GM18868 (cell line): ENCODE data around the gene CT47C1.
"Not testable (repeated sequence)": the region's sequence is repeated elsewhere in the genome, so short reads cannot be mapped to it uniquely, and the experiment has no call there.

ENCODE experiments used
- ATAC-seq: cut with Tn5 transposase; IDR thresholded peaks from one replicate; pipeline ENCODE4 v1.9.1; 2021; ENCODE audit warnings: mild to moderate bottlenecking, moderate library complexity; ENCODE audit not compliant: unreplicated experiment

CT47C1 gene

GRCh38 chrX:119072744-119073143 lies at the start of gene CT47C1:
CT47C1 (plus strand) TSS chrX:119072993; CDS start chrX:119073226, 233 bp downstream.
- ATAC-seq = no peak

DNA sequence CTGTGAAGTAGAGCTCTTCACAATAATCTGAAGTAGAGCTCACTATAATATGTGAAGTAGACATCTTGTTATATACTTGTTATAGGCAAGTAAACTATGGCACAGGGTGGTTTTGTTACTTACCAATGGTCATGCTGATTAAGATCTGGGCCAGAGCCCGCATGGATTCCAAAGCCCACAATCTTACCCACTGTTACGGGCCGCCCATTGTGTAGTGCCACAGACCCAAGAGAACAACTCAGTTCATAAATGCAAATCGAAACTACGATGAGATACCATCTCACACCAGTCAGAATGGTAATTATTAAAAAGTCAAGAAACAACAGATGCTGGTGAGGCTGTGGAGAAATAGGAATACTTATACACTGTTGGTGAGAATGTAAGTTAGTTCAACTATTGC lies 46.9 kb upstream of the CT47C1 start:
- ATAC-seq = no peak

DNA sequence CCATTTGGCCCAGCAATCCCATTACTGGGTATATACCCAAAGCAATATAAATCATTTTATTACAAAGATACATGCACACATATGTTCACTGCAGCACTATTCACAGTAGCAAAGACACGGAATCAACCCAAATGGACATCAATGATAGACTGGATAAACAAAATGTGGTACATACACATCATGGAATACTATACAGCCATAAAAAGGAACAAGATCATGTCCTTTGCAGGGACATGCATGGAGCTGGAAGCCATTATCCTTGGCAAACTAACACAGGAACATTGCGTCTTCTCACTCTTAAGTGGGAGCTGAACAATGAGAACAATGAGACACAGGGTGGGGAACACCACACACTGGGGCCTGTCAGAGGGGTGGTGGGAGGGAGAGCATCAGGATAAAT lies 46.4 kb upstream of the CT47C1 start:
- not testable (repeated sequence) for ATAC-seq

- not testable (repeated sequence) for ATAC-seq
Measured at GRCh38 chrX:119027960-119028732, 44.6 kb upstream of the CT47C1 start.

DNA sequence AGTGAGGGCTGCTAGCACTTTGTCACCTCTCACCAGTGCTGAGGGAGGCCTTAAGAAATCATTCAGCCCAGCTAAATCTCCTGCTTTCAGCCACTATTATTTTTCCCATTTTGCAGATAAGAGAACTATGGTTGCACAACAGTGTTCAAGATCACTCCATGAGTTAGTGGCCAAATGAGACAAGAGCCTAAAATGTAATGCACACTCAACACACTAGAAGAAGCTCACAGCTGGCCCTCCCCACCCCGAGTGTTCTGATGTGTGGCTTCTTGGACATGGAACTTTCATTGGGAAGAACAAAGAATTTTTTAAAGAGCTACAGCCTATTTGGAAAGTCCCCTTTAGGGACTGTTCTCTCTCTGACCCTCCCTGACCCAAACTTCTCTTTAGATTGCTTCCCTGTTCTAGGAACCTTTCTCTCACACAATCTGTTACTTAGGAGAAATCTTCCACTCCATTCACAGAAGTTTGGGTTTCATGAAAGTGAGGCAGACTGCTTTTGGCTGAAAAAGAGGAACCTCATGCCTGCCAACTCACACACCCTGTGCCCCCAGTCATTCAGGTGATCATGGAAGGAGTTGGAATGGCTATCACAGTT lies 44.0 kb upstream of the CT47C1 start:
- no peak for ATAC-seq

GRCh38 chrX:119029656-119030055 lies 43.1 kb upstream of the CT47C1 start:
- not testable (repeated sequence) for ATAC-seq

GRCh38 chrX:119030990-119031389 lies 41.8 kb upstream of the CT47C1 start:
- no peak for ATAC-seq

DNA sequence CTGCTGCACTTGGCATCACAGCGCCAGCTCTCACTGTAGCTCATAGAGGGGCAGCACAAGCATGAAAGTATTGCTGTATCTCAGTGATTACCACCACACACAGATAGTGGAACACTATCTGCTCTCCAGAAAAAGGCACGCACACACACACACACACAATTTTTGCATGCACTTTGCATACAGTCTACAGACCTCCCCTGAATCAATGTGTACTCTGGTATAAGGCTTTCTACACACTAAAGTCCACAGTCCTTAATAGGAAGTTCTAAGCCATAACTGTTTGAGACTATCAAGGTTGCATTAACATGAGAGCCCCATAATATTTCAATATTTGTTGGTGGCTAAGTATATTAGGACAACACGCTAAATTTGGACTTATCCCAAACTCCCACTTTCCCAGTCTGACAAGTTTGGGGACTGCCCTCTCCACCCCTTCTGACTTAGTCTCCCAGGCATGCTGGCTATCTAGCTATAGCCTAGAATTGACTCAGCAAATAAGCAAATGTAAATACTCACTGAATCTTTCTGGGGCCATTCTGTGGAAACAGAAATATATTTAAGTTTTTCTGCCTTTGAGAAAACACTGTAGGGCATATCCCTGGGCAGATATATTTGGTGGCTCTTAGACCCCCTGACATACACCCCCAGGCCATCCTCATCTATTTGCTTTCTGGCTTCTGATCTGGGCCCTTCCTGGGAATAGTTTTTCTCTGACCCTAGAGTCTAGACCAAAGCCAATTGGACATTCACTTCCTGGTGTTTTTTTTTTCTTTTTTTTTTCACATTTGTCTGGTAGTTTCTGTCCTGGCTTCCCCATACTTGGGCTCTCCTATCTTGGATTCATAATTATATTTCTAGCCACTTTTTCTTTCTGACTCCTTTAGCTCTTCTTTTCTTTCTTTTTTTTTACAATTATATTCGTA lies 36.4 kb upstream of the CT47C1 start:
- ATAC-seq = no peak

GRCh38 chrX:119040432-119040831 lies 32.4 kb upstream of the CT47C1 start:
- ATAC-seq = no peak

DNA sequence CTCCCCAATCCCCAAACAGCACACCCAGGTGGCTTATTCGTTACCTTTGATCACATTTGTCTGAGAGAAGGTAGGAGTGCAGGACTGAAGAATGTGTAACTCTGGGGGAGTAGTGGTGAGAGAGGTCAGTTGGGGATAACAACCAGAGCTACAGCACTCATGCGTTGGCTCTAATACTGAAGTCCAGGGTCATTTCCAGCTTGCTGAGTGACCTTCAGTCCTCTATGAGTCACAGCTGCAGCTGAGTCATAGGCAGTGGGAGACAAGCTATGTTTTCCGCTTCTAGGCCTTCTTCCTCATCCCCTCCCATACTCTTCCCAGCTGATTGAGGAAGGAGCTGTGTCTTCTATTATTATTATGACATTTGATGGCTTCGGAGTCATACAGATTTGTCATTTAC lies 31.6 kb upstream of the CT47C1 start:
- ATAC-seq = no peak

- ATAC-seq = no peak
Measured at GRCh38 chrX:119042040-119042439, 30.8 kb upstream of the CT47C1 start.

- no peak for ATAC-seq
Measured at GRCh38 chrX:119042996-119043395, 29.8 kb upstream of the CT47C1 start.

- no peak for ATAC-seq
Measured at GRCh38 chrX:119045884-119046283, 26.9 kb upstream of the CT47C1 start.

GRCh38 chrX:119055687-119056086 lies 17.1 kb upstream of the CT47C1 start:
- no peak for ATAC-seq

DNA sequence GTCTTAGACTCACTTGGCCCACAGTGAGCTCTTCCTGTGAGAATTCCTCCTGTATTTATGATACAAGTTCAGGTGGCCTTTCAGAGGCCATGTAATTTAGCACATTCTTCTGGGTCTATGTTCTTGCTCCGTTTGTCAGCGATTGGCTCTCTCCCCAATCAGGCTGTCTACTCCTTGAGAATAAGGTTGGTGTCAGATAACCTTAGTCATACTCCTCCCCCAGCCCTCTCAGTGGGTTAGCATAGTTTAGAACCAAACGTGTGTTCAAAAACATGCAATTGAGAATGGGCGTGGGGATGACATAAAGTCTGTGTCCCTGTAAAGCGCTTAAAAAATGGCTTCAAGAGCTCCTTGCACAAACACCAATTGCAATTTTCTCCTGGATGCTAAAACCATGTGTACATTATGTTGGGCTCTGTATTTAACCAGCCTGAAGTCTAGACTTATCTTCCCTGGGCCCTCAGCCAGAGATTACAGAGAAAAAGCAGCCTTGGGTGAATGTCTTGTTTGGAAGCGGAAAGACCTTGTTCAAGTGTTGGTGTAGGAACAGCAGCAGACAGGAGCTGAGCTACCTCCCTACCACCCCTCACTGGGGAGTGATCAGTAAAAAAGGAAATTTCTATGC lies 9.9 kb upstream of the CT47C1 start:
- no peak for ATAC-seq

GRCh38 chrX:119063428-119063827 lies 9.4 kb upstream of the CT47C1 start:
- no peak for ATAC-seq

- ATAC-seq = peak; percentile 72
Measured at GRCh38 chrX:119067023-119067739, 5.6 kb upstream of the CT47C1 start.

- ATAC-seq = no peak
Measured at GRCh38 chrX:119069128-119069527, 3.7 kb upstream of the CT47C1 start.

GRCh38 chrX:119069762-119070161 lies 3.0 kb upstream of the CT47C1 start:
- no peak for ATAC-seq

DNA sequence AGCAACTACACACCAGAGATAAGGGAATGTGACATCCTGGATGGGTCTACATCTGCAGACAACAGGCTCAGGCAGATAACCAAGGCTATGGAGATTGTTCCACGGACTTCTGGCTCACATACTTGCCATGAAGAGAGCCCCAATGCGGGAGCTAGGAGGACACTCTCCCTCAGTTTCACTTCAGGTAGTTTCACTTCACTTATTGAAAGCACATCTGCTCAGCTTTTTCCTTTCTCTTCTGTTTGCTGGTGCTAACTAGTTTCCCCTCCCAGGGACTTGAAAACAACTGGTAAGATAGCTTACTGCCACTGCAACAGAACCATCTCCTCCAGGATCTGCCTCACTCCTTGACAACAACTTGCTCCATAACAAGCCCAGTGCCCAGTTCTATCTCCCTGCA lies 1.4 kb upstream of the CT47C1 start:
- ATAC-seq = peak; percentile 71
